Measurements from ENCODE around the gene TMPRSS9.
"Not testable (repeated sequence)": the region's sequence is repeated elsewhere in the genome, so short reads cannot be mapped to it uniquely, and the experiment has no call there.

TMPRSS9 gene

DNA sequence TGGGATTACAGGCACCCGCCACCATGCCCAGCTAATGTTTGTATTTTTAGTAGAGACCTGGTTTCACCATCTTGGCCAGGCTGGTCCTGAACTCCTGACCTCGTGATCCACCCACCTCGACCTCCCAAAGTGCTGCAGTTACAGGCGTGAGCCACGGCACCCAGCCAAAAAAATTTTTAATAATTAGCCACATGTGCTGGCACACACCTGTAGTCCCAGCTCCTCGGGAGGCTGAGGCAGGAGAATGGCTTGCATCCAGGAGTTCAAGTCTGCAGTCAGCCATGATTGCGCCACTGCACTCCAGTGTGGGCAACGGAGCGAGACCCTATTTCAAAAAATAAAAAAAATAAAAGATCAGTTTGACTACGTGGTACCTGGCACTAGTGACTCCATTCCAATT is 98.7 kb downstream of the TMPRSS9 start:
- not testable (repeated sequence) for DNase-seq (ENCODE audit: low read depth in 3 of 3)

DNA sequence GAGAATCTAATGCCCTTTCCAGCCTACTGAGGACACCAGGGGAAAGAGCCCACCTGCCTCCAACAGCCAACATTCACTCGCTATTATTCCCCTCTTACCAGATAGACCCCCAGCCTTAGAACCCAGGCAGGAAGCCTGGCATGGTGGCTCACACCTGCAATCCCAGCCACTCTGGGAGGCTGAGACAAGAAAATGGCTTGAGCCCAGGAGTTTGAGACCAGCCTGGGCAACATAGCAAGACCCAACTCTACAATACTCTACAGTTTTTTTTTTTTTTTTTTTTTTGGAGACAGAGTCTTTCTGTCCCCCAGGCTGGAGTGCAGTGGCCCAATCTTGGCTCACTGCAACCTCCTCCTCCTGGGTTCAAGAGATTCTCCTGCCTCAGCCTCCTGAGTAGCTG is 100.2 kb downstream of the TMPRSS9 start:
- DNase-seq (ENCODE audit: low read depth in 3 of 3), result no peak

DNA sequence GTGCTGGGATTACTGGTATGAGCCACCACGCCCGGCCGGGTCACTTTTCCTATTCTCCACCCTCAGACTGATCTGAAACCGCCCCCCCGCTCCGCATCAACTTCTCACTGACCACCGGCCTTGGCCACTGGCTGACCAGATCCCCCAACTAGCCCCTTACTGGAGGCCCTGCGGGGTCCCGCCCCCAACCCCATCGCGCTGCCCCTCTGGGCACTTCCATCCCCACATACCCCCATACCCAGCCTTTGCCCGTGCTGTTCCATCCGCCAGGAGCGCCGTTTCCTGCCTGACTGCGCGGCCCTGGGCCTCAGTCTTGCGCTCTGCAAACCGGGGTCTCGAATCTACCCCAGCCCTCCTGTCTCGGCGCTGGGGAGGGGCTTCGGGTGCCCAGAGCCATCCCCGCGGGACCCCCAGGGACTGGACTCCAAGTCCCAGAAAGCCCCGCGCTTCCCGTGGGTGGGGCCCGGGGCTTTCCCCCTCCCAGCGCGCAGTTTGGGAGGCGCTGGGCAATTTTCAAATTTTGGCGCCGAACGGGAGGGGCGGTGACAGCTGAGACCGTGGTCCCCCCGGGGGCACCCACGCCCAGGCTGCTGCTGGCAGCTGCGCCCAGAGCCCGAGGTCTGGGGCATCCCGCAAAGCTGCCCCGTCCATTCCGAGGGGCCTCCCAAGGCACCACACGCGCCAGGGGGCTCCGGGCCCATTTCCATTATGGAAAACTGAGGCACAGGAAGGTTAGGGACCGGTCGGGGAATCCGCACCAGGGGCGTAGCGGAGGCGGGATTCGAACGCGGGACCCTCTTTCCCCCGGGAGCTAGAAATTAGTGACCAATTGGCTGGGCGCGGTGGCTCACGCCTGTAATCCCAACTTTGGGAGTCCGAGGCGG is 101.9 kb downstream of the TMPRSS9 start:
- DNase-seq (ENCODE audit: low read depth in 3 of 3), result peak in 1 of 3 experiments; percentile 79

DNA sequence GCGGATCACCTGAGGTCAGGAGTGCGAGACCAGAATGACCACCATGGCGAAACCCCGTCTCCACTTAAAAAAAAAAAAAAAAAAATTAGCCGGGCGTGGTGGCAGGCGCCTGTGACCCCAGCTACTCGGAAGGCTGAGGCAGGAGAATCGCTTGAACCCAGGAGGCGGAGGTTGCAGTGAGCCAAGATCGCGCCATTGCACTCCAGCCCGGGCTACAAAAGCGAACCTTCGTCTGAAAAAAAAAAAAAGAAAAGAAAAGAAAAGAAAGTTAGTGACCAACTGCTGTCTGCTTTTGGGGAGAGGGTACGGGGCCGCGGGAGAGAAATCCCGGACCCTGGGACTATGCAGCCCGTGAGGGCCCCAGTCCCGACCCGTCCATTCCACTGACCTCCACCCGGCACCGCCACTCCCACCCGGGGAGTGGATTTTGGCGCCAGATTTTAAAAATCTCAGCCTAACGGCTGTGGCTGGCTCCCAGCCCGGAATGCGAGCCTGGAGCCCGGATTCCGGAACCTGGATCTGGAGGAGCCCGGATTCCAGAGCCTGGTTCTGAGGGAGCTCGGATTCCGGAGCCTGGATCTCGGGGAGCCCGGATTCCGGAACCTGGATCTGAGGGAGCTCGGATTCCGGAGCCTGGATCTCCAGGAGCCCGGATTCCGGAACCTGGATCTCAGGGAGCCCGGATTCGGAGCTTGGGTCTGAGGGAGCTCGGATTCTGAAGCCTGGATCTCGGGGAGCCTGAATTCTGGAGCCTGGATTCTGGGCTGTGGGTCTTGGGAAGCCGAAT is 102.8 kb downstream of the TMPRSS9 start:
- no peak for DNase-seq (ENCODE audit: low read depth in 3 of 3)

DNA sequence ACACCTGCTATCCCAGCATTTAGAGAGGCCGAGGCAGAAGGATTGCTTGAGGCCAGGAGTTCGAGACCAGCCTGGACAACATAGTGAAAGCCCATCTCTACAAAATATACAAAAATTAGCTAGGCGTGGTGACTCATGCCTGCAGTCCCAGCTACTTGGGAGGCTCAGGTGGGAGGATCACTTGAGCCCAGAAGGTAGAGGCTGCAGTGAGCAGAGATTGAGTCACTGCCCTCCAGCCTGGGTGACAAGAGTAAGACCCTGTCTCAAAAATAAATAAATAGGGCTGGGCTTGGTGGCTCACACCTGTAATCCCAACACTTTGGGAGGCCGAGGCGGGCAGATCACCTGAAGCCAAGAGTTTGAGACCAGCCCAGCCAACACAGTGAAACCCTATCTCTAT is 103.6 kb downstream of the TMPRSS9 start:
- DNase-seq (ENCODE audit: low read depth in 3 of 3), result not testable (repeated sequence)

DNA sequence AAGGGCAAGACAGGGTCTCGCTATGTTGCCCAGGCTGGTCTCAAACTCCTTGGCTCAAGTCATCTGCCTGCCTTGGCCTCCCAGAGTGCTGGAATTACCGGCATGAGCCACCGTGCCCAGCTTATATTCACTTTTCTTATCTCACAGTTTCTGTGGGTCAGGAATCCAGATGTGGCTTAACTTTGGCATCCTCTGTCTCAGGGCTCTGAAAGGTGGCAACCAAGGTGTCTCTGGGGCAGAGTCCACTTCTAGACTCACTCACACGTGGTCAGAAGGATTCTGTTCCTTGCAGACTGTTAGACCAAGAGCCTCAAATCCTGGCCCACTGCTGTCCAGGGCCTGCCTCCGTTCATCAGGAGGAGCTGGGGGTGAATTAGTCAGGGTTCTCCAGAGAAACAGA is 104.3 kb downstream of the TMPRSS9 start:
- DNase-seq (ENCODE audit: low read depth in 3 of 3), result no peak

DNA sequence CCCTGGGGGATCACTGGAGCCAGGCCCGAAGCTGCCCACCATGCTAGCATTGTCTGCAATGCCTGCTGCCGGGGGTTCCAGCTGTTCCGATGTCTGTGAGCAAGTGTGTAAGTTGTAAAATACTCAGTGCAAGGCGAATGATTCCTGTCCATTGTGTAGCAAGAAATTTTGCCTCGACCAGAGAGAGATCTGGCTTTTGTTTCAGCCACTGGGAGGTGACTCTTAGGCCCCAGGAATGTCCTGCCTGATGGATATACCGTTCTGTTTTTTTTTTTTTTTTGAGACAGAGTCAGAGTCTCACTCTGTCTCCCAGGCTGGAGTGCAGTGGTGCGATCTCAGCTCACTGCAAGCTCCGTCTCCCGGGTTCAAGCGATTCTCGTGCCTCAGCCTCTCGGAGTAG is 108.5 kb downstream of the TMPRSS9 start:
- no peak for DNase-seq (ENCODE audit: low read depth in 3 of 3)

DNA sequence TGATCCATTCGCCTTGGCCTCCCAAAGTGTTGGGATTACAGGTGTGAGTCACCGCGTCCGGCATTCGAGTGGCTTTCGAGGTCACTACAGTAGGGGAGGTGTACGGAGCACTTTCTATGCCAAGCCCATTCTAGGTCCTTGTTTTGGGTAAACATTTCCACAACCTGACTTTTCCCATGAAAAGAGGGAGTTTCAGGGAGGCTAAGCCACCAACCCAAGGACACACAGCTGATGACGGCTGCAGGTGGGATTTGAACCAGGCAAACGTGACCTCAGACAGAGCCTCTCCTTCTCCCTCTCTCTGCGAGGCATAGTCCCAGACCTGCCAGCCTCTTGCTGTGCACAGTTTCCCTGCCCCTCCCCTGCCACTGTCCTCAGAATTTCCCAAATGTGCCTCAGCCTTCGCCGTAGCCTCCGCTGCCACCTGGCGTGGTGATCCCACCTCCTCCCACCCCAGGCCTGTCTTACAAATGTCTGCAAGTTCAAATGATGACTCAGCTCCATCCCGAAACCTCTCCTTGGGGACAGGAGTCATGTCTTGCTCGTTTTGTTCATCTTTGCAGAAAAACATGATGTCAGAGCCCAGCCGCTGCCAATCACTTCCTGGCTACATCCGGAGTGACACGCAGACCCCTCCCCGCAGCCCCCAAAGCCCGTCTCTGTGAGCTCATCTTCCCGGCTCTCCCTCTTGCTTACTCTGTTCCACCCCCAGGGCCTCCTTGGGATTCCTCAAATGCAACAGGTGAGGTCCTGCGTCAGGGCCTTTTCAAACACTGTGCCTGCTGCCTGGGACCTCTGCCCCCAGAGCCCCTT is 109.2 kb downstream of the TMPRSS9 start:
- DNase-seq (ENCODE audit: low read depth in 3 of 3), result peak in 1 of 3 experiments; percentile 51

DNA sequence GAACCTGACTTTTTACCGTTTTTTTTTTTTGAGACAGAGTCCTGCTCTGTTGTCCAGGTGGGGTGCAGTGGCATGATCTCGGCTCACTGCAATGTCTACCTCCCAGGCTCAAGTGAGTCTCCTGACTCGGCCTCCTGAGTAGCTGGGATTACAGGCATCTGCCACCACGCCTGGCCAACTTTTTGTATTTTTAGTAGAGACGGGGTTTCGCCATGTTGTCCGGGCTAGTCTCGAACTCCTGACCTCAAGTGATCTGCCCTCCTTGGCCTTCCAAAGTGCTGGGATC is 109.8 kb downstream of the TMPRSS9 start:
- not testable (repeated sequence) for DNase-seq (ENCODE audit: low read depth in 3 of 3)

DNA sequence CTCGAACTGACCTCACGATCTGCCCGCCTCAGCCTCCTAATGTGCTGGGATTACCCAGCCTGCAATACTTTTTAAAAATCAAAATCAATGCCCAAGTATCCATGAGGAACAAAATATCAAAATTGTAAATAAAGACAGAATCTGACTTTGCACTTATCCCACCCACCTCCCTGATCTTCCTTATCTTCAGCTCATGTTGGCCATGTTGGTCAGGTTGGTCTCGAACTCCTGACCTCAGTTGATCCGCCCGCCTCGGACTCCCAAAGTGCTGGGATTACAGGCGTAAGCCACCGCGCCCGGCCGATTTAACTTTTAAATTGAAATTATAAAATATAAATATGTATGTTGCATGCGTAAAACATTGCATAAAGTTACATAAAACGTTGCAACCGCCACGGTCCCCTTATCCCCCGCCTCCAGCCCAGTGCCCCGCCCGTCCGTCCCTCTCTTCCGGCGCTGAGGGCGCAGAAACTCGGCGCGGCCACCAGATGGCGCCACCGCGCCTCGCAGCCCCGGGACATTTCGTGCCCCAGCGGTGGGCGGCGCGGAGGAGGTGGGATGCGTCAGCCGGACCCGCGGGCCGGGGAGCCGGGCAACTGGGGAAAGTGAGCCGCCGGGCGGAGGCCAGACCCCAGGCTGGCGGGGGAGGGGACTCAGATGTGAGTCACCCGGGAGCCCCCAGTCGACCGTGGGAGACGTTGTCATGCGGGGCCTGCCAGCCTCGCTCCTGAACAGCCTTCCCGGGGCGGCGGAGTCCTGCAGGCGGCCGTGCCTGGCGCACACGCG is 114.4 kb downstream of the TMPRSS9 start:
- peak; percentile 81 to 89 (median 85) for DNase-seq (ENCODE audit: low read depth in 3 of 3)

DNA sequence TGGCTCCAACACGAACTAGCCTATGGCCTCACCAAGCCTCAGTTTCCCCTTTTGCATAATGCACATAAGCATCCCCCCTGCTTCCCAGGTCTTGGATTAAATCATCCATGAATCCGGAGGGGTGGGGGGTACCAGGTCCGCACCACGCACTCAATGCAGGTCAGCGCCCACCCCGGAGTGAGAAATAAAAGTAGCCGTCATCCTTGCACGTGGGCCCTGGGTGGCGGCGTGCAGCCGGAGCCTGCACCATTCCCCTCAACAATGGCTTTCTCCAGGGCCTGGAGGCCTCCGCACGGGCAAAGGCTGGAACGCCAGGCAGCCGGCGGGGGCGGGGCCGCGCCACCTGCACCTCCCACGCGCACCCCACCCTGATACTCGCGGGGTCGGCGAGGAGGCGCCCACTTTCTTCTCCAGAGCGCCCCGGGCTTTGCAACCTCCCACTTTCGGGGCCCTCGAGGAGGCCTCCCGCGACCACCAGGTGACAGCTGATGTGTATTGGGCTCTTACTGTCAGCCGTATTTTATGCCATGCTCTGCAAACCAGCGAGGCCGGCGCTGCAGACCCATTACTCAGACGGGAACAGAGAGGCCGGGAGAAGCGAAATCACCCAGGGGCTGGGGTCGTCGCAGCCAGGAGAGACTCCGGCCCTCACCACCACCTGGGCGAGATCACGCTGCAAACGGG is 115.1 kb downstream of the TMPRSS9 start:
- DNase-seq (ENCODE audit: low read depth in 3 of 3), result peak in 1 of 3 experiments; percentile 75

Measured in stimulated activated CD4-positive, alpha-beta T cell treated with anti-CD3 and anti-CD28 coated beads, TNF-alpha, amount 100 ng/mL, for 24 hours (primary cell).